CD4-positive, alpha-beta T cell treated with Interleukin-4 for 4 hours (primary cell): ENCODE measurements around the gene SLC16A2.

Source experiments
- DNase-seq: peaks from one replicate; pipeline ENCODE4 v3.0.0-alpha.2; 2020

SLC16A2 gene

GRCh38 chrX:74421036-74421739 is at the start of gene SLC16A2:
Gene SLC16A2, plus strand, starts transcription at chrX:74421493. Its CDS starts 145 bp downstream, at chrX:74421638.
- peak; percentile 6 for DNase-seq

- no peak for DNase-seq
These were observed 49.0 kb upstream of the SLC16A2 start for GRCh38 chrX:74372272-74372671.

- no peak for DNase-seq
These were observed 44.0 kb upstream of the SLC16A2 start for GRCh38 chrX:74377282-74377681.

- peak; percentile 27 for DNase-seq
These were observed 38.7 kb upstream of the SLC16A2 start for GRCh38 chrX:74382613-74383012.

- DNase-seq = no peak
These were observed 37.7 kb upstream of the SLC16A2 start for GRCh38 chrX:74383611-74384010.

- DNase-seq = no peak
These were observed 32.1 kb upstream of the SLC16A2 start for GRCh38 chrX:74389016-74389722.

- no peak for DNase-seq
These were observed 25.7 kb upstream of the SLC16A2 start for GRCh38 chrX:74395556-74395955.

GRCh38 chrX:74405973-74406489 is 15.3 kb upstream of the SLC16A2 start:
- no peak for DNase-seq

GRCh38 chrX:74408304-74408703 is 13.0 kb upstream of the SLC16A2 start:
- no peak for DNase-seq

- no peak for DNase-seq
These were observed 1.5 kb upstream of the SLC16A2 start for GRCh38 chrX:74419864-74420195.

- DNase-seq = no peak
These were observed 877 bp upstream of the SLC16A2 start for GRCh38 chrX:74420196-74421035.

GRCh38 chrX:74421740-74422352 is 553 bp downstream of the SLC16A2 start:
- DNase-seq = no peak

GRCh38 chrX:74422576-74423288 is 1.4 kb downstream of the SLC16A2 start:
- no peak for DNase-seq

- DNase-seq = no peak
These were observed 2.2 kb downstream of the SLC16A2 start for GRCh38 chrX:74423289-74423998.

- no peak for DNase-seq
These were observed 4.8 kb downstream of the SLC16A2 start for GRCh38 chrX:74426071-74426470.

GRCh38 chrX:74426615-74427014 is 5.3 kb downstream of the SLC16A2 start:
- no peak for DNase-seq

- DNase-seq = no peak
These were observed 10.5 kb downstream of the SLC16A2 start for GRCh38 chrX:74431797-74432196.

- no peak for DNase-seq
These were observed 13.0 kb downstream of the SLC16A2 start for GRCh38 chrX:74434336-74434735.

- no peak for DNase-seq
These were observed 16.2 kb downstream of the SLC16A2 start for GRCh38 chrX:74437530-74437929.

- no peak for DNase-seq
These were observed 17.5 kb downstream of the SLC16A2 start for GRCh38 chrX:74438764-74439163.

GRCh38 chrX:74445099-74445498 is 23.8 kb downstream of the SLC16A2 start:
- no peak for DNase-seq

- no peak for DNase-seq
These were observed 25.6 kb downstream of the SLC16A2 start for GRCh38 chrX:74446876-74447275.
